Kidney tubule cell (primary cell): ENCODE data around the gene ERV3-1.
"Not testable (repeated sequence)": the region's sequence is repeated elsewhere in the genome, so short reads cannot be mapped to it uniquely, and the experiment has no call there.

Experiments used
- DNase-seq: peaks from one replicate; pipeline ENCODE4 v3.0.0-alpha.2; 2018; ENCODE audit warnings: low spot score

ERV3-1 gene, protein sequence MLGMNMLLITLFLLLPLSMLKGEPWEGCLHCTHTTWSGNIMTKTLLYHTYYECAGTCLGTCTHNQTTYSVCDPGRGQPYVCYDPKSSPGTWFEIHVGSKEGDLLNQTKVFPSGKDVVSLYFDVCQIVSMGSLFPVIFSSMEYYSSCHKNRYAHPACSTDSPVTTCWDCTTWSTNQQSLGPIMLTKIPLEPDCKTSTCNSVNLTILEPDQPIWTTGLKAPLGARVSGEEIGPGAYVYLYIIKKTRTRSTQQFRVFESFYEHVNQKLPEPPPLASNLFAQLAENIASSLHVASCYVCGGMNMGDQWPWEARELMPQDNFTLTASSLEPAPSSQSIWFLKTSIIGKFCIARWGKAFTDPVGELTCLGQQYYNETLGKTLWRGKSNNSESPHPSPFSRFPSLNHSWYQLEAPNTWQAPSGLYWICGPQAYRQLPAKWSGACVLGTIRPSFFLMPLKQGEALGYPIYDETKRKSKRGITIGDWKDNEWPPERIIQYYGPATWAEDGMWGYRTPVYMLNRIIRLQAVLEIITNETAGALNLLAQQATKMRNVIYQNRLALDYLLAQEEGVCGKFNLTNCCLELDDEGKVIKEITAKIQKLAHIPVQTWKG

DNA sequence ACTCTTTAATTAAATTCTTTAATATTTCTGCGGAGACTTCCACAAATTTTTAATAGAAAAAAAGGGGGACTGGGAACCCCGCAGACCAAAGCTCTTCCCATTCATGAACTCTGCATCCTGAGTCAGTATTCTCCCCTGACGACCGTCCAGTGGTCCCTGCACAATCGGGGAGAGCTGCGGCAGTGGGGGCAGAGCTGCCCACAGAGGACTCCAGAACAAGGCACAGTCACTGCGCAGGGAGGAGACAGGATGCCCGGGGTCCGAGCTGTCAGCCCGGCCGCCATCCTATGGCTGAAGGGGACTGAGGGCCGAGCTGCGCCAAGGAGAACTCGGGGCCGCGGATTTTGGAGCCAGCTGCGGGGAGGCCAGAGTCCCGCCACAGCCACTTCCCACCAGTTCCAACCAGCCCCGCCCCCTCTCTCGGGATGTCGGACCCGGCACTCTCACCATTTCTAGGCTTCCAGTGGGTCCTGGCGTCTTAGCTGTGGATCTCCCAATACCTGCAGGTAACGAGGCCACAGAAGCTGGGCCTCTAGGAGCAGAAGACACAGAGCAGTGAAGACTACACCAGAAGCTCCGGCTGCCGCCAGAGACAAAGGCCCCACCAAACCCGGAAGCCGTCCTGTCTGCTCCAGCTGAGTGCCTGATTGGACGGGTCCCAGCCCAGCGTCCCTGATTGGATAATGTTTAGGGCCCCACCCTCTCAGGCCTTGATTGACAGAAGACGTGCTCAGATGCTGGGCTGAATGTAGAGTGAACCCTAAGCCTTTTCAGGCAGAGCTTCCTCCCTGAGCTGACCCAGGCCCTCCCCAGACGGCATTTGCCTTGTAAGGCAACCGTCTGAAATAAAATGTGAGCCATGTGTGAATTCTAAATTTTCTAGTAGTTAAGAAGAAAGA, at the start of gene ERV3-1:
Gene ERV3-1, minus strand, starts transcription at position 594 of the 899 bp plus-strand sequence. CDS start 13,661 bp downstream, outside the sequence.
- peak; percentile 96 for DNase-seq

DNA sequence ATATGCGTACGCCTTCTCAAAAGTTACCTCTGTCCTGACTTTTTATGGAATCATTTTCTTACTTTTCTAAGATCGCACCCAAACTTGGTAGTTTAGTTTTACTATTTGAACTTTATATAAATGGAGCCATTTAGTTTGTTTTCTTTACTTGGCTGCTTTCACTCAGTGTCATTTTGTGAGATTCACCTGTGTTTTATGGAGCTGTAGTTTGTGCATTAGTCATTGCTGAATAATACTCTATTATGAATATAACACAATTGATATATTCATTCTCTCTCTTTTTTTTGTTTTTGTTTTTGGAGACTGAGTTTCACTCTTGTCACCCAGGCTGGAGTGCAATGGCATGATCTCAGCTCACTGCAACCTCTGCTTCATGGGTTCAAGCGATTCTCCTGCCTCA, 49.3 kb upstream of the ERV3-1 start:
- DNase-seq: not testable (repeated sequence)

DNA sequence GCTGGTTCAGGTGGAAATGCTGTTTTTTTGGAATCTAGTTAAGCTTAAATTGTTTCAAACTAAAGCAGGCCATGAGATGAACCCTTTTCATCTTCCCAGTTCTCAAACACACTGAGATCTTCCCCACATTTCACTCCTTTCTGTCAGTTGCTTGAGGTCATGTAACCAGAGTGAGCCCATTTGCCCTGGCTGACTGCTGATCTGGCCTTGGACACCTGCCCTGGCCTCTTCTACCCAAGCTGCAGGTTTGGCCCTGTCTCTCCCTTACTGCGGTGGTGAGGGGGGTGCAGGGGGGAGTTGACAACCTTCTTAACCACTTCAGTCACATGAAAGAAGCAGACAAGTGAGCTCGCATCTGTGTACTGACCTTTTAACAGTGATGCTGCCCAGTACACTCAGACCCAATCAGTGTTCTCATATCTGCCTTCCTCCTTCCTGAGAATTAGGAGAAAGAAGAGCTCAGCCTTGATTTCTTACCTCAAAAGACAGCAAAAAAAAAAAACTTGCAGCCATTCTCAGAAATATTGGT, 48.0 kb upstream of the ERV3-1 start:
- DNase-seq: not testable (repeated sequence)

DNA sequence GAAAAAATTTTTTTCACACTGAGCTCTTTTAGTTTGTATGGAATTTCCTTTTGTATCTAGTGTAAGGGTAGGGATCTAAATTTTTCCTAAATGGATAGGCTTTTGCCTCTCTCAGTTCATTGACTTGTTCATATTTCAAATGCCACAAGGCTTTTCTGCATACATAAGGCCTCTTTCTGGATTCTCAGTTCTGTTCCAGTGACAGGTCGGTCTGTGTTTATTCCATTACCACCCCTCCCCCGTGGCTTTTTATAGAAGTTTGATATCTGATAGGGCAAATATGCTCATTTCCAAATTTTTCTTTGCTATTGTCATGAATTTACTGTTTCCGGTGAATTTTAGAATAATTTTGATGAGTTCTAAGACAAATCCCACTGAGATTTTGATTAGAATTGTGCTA, 45.2 kb upstream of the ERV3-1 start:
- not testable (repeated sequence) for DNase-seq

DNA sequence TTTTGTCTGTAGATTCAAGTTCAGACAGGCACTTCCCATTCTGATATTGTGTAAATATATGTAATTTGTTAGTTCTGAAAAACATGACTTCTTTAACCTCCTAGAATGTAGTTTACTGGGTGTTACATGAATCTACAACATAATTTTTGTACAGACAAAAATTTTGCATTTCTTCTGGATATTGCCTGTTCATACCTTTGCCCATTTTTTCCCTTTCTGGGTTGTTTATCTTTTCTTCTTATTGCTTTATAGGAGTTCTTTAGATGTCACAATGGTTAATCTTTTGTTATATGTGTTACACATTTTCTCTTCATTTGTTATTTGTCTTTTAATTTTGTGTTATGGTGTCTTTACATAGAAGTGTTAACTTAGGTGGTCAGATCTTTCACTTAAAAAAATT, 44.7 kb upstream of the ERV3-1 start:
- not testable (repeated sequence) for DNase-seq

DNA sequence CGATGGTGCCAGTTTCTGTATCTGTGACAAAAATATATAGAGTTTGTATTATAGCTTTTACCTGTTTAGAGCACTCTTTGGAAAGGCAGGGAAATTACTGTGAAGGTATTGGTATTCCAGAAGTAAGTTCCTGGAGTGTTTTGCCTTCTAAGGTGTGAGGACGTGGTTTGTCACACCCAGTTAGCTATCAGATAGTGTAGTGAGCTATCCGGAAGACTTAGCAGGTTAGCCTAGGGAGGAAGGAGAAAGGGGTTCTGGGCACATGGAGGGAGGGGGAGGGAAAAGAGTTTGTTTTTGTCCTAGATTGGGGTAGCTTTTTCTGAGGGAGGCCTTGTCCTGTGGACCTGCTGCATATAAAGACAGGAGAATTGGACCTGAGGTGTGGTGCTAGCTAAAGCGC, 39.8 kb upstream of the ERV3-1 start:
- DNase-seq: not testable (repeated sequence)

DNA sequence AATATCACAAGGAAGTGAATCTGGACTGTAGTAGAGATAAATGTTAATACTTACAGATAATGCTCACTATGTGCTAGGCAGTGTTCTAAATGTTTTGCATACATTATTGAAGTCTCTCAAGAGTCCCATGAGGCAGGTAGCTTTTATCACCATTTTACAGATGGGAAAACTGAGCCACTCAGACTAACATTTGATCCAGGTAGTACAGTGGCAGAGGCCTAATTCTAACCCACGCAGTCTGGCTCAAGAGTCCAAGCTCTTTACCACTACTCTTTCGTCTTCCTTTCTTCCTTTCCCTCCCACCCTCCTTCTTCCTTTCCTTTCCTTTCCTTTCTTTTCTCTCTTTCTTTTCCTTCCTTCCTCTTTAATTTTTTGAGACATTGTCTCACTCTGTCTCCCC, 39.1 kb upstream of the ERV3-1 start:
- not testable (repeated sequence) for DNase-seq

DNA sequence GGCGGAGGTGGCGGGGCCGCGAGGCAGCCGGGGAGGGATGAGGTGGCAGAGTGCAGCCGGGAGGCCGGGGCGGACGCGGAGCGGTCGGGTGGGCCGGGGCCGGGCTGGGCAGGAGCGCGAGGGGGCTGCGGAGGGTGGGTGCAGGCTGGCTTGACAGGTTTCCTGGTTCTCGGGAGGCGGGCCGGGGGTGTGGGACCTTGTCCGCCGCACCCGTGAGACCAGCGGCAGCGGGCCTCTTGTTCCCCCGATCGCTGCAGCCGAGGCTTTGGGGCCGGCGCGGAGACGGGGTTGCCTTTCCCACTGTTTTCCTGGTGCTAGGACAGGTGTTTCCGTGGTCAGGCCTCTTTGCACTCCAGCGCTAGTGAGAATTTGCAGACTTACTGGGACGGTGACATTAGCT, 32.3 kb upstream of the ERV3-1 start:
- peak; percentile 50 for DNase-seq

DNA sequence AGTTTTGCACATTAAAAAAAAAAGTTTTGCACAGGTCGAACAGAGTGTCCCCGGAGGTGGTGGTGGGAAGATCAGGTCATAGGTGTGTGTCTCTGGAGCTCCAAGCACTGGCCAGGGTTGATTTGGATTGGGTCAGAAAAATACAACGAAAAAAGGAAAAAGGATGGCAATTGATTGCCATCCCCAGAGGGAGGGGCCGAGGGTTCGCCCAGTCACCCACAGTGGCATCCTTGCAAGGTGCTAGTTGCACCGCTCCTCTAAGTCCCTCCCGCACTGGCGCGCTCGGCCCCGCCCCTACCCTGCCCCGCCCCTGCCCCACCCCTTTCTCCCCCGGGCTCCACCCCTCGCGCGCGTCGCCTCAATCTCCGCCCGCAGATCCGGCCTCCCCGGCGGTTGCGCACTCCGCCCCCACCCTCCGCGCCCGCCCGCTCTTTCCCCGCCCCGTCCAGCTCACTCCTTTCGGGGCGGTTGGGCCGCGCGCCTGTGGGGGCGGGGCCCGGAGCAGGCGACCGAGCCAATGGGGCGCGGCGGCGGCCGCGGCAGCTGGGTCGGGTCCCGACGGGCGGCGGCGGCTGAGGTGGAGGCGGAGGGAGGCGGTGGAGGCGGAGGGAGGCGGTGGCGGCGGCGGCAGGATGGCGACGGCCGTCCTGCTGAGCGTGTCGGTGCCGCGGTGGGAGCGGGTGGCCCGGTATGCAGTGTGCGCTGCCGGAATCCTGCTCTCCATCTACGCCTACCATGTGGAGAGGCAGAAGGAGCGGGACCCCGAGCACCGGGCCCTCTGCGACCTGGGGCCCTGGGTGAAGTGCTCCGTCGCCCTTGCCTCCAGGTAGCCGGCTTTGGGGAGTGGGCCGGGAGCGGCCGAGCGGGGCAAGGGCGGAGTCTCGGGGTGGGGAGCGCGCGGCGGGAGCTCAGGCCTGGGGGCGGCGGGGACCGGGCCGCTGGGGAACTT, 31.5 kb upstream of the ERV3-1 start:
- peak; percentile 95 for DNase-seq

DNA sequence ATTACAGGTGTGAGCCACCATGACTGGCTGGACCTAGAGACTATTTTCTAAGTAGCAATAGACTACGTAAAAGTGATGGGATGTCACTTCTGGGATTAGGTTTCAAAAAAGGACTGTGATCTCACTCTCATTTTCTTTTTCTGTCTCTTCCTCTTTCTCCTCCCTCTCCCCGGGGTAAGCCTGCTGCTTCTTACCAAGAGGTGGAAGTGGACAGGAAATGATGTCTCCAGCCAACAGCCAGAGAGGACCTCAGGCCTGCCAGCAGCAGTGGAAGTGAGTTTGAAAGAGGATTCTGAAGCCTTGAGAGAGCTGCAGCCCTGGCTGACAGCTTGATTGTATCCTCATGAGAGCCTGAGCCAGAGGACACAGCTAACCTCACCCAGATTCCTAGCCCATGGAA, 30.0 kb upstream of the ERV3-1 start:
- not testable (repeated sequence) for DNase-seq

DNA sequence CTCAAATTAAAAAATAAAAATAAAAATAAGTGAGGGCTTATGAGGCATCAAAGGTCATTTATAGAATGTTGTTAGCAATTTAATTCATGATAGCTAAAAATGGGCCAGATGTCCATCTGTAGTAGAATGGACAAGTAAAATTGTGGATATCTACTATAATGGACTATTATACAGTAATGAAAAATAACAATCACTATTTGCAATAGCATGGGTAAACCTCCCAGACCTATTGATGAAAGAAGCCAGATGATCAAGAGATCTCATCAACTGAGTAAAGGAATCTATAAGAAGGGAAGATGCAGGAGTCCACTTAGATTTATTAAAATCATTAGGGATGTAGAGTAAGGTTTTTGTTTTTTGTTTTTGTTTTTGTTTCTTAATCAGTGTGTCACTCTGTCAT, 29.0 kb upstream of the ERV3-1 start:
- not testable (repeated sequence) for DNase-seq

DNA sequence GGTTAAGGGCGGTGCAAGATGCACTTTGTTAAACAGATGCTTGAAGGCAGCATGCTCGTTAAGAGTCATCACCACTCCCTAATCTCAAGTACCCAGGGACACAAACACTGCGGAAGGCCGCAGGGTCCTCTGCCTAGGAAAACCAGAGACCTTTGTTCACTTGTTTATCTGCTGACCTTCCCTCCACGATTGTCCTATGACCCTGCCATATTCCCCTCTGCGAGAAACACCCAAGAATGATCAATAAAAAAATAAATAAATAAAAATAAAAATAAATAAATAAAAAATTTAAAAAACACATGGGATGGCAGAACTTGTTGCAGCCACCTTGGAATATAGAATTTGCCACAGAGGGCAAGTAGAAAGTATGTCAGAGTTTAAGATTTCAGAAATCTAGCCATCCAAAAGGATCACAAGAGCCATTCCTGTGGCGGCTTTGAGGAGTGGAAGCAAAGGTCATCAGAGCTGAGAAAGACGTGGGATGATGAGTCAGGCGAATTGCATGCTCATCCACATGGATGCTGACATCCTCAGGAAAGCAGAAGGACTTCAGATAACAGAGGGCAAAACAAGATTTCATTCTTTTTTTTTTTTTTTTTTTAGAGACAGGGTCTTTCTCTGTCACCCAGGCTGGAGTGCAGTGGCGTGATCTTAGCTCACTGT, 27.8 kb upstream of the ERV3-1 start:
- peak; percentile 27 for DNase-seq

DNA sequence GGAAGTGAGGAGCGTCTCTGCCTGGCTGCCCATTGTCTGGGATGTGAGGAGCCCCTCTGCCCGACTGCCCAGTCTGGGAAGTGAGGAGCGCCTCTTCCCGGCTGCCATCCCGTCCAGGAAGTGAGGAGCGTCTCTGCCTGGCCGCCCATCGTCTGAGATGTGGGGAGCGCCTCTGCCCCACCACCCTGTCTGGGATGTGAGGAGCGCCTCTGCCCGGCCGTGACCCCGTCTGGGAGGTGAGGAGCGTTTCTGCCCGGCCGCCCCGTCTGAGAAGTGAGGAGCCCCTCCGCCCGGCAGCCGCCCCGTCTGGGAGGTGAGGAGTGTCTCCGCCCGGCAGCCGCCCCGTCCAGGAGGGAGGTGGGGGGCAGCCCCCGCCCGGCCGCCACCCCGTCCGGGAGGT, 26.9 kb upstream of the ERV3-1 start:
- not testable (repeated sequence) for DNase-seq

DNA sequence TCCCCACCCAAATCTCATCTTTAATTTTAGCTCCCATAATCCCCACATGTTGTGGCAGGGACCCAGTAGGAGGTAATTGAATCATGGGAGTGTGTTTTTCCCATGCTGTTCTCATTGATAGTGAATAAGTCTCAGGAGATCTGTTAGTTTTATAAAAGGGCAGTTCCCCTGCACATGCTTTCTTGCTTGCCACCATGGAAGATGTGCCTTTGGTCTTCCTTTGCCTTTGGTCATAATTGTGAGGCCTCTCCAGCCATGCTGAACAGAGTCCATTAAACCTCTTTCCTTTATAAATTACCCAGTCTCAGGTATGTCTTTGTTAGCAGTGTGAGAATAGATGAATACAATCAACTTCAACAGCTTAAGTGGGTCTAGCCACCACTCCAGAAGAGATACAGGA, 18.5 kb upstream of the ERV3-1 start:
- DNase-seq: not testable (repeated sequence)

DNA sequence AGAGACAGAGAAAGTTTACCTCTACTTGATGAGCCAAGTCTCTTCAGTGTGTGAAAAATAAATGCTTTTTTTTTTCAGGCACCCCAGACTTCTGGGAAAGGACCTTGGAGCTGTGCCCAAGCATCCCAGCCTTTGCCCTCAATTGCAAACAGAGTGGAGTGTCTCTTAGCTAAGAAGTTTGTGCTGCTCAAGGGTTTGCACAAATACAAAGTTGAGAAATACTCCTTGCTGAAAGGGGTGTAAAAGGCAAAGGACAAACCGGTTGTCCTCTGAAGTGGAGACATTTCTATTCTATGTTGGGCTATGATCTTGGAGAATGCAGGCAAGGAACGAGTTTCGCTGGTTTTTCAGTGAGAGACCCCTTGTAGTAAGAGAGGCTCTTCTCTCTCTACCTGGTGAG, 14.5 kb upstream of the ERV3-1 start:
- DNase-seq: not testable (repeated sequence)

DNA sequence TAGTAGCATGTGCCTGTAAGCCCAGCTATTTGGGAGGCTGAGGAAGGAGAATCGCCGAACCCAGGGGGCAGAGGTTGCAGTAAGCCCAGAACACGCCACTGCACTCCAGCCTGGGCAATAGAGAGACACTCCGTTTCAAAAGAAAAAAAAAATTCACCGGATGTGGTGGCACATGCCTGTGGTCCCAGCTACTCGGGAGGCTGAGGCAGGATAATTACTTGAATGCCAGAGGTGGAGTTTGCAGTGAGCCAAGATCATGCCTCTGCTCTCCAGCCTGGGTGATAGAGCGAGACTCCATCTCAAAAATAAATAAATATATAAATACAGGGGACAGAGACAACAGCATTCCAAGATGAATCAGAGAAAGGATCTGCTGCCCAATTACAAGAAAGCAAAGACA, 3.4 kb upstream of the ERV3-1 start:
- not testable (repeated sequence) for DNase-seq

DNA sequence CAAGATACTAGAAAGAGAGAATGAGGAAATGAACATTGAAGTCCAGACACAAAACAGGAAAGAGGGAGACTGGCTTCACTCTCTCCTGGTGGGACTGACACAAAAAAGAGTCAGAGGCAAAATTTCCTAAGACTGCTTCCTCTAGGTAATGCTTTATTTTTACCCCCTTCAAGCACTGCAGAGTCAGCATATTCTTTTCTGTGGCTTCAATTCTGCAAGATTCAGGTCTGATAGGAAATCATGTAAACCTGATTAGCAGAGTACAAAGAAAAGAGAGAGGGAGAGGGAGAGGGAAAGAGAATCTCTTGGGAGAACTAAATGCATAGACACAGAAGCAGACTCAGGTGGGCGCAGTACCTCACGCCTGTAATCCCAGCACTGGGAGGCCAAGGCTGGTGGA, 2.9 kb upstream of the ERV3-1 start:
- DNase-seq: not testable (repeated sequence)

DNA sequence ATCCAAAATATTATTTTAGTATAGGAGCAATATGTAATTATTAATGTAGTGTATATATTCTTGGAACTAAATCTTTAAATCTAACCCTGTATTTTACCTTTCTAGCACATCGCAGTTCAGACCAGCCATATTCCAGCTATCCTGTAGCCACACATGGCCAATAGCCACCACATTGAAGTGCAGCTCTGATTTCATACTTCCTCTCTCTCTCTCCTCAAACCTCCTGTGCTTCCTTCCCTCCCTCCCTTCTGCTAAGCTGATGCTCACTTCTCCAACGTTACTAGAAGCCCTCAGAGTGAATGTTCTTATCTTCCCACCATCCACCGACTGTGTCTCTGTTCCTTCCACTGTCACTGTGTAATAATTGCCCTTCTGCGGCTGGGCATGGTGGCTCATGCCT, 549 bp upstream of the ERV3-1 start:
- DNase-seq: not testable (repeated sequence)

DNA sequence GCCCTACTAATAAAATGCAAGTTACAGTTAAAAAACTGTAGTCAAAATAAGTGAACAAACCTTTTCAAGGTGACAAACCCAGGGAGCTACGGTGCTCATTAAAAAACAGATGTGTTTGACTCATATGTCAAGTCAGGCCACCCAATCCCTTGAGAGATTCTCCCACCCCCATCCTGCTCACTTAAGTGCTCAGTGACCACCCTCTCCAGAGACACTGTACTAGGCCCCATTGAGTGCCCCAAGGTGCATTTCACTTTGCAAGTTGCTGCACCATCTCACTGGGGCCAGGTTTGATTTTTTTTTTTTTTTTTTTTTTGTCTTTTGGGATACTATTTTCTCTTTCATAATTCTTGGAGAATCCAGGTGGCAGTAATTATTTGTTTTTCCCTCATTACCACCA, 1.9 kb downstream of the ERV3-1 start:
- no peak for DNase-seq

DNA sequence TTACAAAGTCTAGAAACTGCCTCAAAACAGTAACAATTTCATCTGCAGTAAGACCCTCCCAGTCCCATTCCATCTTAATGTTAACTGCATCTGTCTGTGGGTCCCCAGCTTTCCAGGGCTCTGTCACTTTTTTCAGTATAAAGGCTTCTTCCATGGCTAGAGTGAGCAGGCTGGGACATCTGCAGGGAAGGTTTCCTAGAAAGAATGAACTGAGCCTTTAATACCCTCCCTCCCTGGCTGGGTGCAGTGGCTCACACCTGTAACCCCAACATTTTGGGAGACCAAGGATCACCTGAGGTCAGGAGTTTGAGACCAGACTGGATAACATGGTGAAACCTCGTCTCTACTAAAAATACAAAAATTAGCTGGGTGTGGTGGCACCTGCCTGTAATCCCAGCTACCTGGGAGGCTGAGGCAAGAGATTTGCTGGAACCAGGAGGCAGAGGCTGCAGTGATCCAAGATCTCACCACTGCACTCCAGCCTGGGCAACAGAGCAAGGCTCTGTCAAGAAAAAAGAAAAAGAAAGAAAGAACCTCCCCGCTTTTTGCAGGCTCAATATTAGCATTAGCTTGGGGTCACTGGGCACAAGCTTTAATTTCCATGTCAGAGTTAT, 3.4 kb downstream of the ERV3-1 start:
- no peak for DNase-seq
